Coronary artery (tissue), 2 donors: Measurements from ENCODE around the gene UBE2K.

Source experiments
- DNase-seq: peaks from one replicate; pipeline ENCODE4 v3.0.0-alpha.2; 2017; ENCODE audit warnings: low spot score
- H3K27ac ChIP-seq, 2 donors: fragments of 200-600 bp; sonication (generic); one replicate each; pipeline ENCODE4 v1.5.1; 2016 to 2019
- H3K4me3 ChIP-seq: fragments of 200-600 bp; sonication (generic); 2 replicates; pipeline ENCODE4 v1.5.1; 2016; ENCODE audit warnings: mild to moderate bottlenecking, moderate library complexity
- TF ChIP-seq, protein P1 (sequence below): fragments of 200-600 bp; sonication (generic); IDR thresholded peaks from one replicate; pipeline ENCODE4 v1.5.1; 2019; ENCODE audit warnings: antibody characterized with exemption

Gene UBE2K

DNA sequence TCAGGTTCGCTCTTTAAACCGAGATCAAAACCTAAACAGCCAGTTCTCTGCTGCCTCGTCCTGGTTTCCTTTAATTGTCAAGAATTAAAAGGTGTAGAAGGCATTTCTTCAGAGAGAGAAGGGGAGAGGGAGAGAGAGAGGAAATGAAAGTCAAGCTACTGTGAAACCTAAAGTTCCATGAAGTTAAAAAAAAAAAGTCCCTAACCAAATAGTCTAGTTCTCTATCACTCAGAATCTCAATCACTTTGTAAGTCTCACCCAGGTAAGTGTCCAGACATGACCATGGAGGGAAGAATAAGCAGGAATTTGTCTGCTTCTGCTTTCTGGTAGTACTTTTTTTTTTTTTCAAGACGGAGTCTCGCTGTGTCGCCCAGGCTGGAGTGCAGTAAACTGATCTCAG, 40.5 kb upstream of the UBE2K start:
- no peak for DNase-seq
- Histone ChIP-seq H3K27ac (no peak overlapping the region), H3K4me3 (no peak overlapping the region)
- TF ChIP-seq, protein P1, sequence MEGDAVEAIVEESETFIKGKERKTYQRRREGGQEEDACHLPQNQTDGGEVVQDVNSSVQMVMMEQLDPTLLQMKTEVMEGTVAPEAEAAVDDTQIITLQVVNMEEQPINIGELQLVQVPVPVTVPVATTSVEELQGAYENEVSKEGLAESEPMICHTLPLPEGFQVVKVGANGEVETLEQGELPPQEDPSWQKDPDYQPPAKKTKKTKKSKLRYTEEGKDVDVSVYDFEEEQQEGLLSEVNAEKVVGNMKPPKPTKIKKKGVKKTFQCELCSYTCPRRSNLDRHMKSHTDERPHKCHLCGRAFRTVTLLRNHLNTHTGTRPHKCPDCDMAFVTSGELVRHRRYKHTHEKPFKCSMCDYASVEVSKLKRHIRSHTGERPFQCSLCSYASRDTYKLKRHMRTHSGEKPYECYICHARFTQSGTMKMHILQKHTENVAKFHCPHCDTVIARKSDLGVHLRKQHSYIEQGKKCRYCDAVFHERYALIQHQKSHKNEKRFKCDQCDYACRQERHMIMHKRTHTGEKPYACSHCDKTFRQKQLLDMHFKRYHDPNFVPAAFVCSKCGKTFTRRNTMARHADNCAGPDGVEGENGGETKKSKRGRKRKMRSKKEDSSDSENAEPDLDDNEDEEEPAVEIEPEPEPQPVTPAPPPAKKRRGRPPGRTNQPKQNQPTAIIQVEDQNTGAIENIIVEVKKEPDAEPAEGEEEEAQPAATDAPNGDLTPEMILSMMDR: no peak

DNA sequence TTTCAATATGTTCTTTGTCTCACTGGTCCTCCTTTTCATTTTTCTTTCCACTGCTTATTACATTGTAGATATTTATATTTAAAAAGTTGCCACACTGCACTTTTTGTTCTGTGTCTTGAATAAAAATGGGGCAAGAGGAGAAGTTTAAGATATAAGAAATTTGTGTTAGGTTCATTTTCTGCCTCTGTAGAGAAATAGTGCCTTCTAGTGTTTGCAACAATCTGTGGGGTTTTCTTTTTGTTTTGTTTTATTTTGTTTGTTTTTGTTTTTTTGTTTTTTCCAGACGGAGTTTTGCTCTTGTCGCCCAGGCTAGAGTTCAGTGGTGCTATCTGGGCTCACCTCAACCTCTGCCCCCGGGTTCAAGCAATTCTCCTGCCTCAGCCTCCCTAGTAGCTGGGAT, 39.2 kb upstream of the UBE2K start:
- Histone ChIP-seq H3K27ac (no peak overlapping the region), H3K4me3 (no peak overlapping the region)
- TF ChIP-seq, protein P1: no peak
- no peak for DNase-seq

GRCh38 chr4:39660045-39660444, 37.9 kb upstream of the UBE2K start:
- H3K27ac ChIP-seq: no peak overlapping the region
- no peak overlapping the region for H3K4me3 ChIP-seq
- TF ChIP-seq, protein P1: no peak
- DNase-seq: no peak

DNA sequence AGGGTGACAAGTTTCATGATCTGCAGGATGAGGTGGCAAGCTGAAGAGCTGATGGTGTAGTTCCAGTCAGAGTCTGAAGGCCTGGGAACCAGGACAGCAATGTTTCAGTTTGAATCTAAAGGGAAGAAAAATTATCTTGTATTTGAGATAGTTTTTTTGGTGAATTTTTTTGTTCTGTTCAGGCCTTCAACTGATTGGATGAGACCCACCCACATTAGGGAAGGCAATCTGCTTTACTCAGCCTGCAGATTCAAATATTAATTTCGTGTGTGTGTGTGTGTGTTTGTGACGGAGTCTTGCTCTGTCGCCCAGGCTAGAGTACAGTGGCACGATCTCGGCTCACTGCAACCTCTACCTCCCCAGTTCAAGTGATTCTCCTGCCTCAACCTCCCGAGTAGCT, 37.2 kb upstream of the UBE2K start:
- DNase-seq: no peak
- TF ChIP-seq, protein P1: no peak
- Histone ChIP-seq H3K27ac (no peak overlapping the region), H3K4me3 (no peak overlapping the region)

DNA sequence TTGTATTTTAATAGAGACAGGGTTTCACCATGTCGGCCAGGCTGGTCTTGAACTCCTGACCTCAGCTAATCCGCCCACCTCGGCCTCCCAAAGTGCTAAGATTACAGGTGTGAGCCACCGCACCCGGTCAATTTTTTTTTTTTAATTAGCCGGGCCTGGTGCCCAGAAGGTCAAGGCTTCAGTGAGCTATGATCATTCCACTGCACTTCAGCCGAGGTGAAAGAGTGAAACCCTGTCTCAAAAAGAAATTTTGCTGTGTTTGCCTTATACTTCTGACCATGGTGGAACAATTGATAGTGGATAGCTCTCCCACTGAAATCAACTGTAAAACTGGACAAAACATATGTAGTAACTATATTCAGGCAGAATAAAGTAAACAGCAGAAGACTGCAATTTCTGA, 35.3 kb upstream of the UBE2K start:
- no peak overlapping the region for H3K4me3 ChIP-seq
- DNase-seq: no peak
- H3K27ac ChIP-seq: no peak overlapping the region
- TF ChIP-seq, protein P1: no peak

DNA sequence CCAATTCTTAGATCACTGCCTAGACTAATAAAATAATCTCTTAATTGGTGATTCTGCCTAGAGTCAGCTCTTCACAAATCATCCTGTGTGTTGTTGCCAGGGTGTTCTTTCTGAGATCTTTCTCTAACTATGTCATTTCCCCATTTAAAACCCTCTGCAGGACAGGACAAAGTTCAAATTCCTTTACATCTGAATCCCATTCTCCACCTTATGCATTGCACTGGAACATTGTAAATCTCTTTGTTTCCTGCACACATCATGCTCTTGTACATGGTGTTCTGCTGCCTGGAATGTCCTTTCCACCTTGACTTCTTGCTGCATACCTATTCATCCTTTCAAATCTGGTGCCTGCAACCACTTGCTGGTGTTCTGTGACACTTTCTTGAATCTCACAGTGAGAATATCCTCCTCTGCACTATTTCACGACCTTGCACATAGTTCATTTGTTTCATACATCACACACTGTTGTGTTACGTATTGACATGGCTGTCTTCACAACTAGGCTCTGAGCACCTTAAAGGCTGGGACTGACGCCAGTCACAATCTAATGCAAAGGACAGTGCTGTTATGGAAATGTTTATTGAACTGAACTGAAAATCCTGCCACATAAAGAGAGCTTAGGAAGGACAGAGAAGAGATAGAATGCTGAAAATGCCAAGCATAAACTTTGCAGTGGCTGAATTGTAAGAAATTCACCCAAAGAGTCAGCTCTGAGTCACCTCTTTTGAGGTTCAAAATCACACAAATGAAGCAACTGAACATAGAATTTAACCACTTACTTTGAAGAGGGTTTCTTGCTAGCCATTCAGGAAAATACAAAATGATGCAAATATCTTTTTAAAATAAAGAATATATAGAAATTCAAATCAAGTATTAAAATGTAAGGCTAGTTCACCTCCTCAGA, 32.9 kb upstream of the UBE2K start:
- H3K4me3 ChIP-seq: no peak overlapping the region
- DNase-seq: no peak
- TF ChIP-seq, protein P1: no peak
- H3K27ac ChIP-seq: no peak overlapping the region

DNA sequence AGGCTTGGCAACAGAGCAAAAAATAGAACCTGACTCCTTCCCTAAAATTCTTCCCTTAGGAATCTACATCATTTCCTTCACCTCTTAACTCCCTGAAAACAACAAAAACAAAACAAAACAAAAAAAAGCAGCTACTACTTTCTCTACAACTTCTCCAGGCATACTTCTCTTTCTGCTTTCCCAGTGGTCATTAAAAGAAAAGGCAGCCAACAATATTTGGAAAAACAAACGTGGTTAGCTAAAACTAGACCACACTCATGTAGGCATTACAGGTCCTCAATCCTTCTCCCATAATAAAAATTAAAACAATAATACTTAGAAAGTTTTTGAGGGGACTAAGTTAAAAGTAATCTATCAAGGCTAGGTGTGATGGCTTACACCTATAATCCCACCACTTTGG, 30.2 kb upstream of the UBE2K start:
- TF ChIP-seq, protein P1: no peak
- H3K27ac ChIP-seq: no peak overlapping the region
- no peak overlapping the region for H3K4me3 ChIP-seq
- DNase-seq: no peak
